ENCODE results near the gene DUSP7.

DNA sequence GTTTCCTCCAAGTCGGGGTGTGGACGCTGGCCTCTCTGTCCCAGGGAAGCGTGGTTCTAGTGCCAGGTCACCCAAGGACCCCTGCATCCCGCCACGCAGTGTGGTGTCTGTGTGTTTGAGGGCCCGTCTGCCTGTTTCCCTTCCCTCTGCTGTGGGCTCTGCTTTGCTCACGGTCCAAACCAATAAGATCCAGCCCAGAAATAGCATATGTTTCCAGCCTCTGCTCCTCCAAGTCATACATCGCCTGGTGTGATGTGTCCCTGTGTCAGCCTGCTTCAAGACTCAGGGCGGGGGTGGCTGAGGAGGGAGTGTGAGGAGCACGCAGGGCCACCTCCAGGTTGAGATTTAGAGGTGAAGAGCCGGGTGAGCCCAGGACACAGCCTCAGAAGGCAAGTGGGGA is 38.8 kb downstream of the DUSP7 start:
- TF ChIP-seq, protein P1, sequence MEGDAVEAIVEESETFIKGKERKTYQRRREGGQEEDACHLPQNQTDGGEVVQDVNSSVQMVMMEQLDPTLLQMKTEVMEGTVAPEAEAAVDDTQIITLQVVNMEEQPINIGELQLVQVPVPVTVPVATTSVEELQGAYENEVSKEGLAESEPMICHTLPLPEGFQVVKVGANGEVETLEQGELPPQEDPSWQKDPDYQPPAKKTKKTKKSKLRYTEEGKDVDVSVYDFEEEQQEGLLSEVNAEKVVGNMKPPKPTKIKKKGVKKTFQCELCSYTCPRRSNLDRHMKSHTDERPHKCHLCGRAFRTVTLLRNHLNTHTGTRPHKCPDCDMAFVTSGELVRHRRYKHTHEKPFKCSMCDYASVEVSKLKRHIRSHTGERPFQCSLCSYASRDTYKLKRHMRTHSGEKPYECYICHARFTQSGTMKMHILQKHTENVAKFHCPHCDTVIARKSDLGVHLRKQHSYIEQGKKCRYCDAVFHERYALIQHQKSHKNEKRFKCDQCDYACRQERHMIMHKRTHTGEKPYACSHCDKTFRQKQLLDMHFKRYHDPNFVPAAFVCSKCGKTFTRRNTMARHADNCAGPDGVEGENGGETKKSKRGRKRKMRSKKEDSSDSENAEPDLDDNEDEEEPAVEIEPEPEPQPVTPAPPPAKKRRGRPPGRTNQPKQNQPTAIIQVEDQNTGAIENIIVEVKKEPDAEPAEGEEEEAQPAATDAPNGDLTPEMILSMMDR (IDR thresholded peaks at IDR 0.05), result no peak
- no peak for TF ChIP-seq POLR2A (IDR thresholded peaks at IDR 0.05)
- no peak for TF ChIP-seq POLR2AphosphoS5 (IDR thresholded peaks at IDR 0.05; ENCODE audit: insufficient read depth in 1 of 2, low read depth in 1 of 2)
